CD4-positive, alpha-beta T cell treated with Interleukin-4 for 1 hour (primary cell): Measurements from ENCODE around the gene KLHL18.
"Not testable (repeated sequence)": the region's sequence is repeated elsewhere in the genome, so short reads cannot be mapped to it uniquely, and the experiment has no call there.

ENCODE experiments used
- DNase-seq, 2 donors: peaks; one replicate each; pipeline ENCODE4 v3.0.0-alpha.2; 2020 to 2022

The KLHL18 gene

DNA sequence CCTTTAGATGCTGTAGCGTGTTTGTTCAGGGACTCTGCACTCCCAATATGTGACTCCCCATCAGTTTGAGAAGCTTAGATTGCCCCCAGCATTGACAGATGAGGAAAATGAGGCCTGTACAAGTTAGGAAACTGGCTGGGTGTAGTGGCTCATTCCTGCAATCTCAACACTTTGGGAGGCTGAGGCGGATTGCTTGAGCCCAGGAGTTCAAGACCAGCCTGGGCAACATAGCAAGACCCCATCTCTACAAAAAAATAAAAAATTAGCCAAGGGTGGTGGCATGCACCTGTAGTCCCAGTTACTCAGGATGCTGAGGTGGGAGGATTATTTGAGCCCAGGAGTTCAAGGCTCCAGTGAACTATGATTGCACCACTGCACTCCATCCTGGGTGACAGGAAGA is 84.1 kb downstream of the KLHL18 start:
- DNase-seq: no peak

DNA sequence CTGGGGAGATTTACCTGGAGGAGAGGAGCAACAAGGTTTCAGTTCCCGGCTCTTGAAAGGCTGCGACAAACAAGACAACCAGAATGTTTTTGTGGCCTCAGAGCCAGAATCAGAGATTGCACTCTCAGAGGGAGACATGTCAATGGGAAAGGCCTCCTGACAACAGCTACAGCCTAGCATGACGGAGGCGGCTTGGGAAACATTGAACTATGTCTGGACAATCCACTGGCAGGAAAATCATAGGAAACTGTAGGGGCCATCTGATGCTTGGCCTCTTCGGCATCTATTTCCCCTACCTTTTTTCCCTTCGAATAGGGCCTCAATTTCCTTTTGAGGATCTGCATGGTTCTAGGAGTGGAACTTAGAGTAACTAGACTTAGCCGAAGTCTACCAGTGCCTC is 84.9 kb downstream of the KLHL18 start:
- DNase-seq: no peak

DNA sequence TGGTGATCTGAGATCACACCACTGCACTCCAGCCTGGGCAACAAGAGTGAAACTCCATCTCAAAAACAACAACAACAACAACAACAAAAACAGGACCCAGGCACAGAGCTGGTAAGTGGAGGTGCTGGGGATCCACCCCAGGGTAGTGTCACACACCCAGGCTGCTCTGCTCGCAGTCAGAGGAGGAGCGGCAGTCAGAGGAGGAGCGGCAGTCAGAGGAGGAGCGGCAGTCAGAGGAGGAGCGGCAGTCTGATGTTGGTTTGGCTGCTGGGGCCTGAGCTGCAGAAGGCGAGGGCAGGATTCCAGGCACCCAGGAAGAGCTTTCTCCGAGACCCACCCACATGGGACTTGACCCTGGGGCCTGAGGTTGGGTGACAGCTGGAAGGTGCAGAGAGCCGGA is 87.3 kb downstream of the KLHL18 start:
- DNase-seq: not testable (repeated sequence)

DNA sequence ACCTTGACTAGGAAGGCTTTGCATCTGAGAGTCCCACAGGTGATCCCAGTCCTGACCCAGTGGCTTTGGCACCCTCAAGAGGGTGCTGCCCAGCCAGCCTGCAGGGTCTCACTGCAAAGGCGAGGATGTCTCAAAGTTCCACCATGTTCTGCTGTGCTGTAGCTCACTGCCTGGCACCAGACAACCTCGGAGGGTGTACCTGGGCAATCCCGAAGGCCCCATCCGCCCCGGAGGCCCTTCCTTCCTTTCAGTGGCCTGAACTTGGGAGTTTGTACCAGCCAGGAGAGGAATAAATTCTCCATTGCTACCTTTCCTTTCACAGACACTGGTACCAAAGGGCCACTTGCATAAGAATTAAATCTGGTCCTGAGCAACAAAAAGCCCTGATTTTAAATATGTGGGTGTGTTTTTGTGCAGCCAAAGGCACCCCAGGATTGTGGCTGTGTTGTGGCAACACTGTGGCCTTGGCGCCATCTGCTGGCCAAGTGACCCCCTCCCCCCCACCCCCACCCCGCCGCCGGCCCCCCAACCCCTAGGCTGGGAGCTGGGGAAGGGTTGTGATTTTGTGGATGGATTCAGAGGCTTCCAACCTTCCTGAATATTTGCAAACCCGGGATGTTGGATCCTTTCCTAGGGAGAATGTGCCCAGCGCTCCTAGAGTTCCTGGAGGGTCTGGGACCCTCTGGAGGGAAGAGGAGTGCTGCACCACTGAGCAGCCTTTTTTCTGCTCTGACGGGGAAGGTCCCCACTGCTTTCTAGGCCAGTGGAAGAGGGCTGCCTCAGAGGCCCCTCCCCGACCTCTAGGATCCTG is 88.3 kb downstream of the KLHL18 start:
- peak; percentile 24 to 27 for DNase-seq

DNA sequence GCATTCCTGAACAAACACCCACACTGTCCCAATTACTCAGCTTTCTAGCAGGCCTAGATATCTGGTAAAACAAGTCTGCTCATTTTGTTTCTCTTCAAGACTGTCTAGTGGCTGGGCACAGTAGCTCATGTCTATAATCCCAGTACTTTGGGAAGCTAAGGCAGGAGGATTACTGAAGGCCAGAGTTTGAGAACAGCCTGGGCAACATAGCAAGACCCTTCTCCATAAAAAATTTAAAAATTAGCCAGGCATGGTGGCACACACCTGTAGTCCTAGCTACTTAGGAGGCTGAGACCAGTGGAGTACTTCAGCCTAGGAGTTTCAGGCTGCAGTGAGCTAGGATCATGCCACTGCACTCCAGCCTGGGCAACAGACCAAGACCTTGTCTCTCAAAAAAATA is 91.8 kb downstream of the KLHL18 start:
- DNase-seq: no peak

DNA sequence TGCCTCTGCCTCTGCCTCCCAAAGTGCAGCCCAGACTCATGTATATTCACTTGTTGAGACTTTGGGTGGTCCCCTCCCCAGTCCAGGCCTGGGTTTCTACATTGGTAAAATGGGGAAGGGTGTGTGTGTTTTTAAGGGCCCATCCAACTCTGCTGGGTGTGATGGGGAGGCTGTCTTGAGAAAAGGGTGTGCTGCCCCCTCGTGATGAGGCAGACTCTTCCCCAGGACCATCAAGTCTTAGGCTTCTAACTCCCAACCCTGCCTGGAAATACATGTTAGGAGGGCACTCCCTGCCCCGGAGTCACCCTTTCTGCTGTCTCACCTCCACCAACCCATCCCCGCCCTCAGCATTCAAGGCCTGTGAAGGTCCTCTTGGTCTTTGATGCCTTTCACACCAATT is 93.6 kb downstream of the KLHL18 start:
- no peak for DNase-seq

DNA sequence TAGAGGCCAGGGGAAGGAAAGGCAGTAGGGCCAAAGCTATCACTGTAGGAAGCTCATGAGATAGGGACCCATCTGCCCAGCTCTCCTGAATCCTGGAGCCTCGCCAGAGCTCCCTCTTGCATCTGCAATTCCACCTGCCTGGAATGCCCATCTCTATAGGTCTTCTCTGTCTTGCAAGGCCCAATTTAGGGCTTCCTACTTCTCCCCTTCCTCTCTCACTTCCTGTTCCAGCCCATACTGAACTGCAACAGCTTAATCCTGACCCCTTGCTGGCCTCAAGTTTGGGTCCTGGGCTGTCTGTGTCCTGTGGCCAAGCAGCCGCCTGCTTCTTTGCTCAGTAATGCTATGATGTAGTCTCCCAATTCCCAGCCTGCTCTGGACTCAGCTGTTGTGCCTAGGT is 94.4 kb downstream of the KLHL18 start:
- DNase-seq: no peak

DNA sequence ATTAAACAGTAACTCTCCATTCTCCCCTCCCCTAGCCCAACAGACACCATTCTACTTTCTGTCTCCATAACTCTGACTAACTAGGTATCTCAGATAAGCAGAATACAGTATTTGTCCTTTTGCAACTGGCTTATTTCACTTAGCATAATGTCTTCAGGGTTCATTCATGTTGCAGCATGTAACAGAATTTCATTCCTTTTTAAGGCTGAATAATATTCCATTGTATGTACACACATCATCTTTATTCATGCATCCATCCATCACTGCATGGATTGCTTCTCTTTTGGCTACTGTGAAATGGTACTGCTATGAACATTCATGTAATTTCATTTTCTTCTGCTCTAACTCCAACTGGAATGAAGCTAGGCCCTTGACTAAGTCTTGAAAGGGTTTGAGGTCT is 96.1 kb downstream of the KLHL18 start:
- no peak for DNase-seq

DNA sequence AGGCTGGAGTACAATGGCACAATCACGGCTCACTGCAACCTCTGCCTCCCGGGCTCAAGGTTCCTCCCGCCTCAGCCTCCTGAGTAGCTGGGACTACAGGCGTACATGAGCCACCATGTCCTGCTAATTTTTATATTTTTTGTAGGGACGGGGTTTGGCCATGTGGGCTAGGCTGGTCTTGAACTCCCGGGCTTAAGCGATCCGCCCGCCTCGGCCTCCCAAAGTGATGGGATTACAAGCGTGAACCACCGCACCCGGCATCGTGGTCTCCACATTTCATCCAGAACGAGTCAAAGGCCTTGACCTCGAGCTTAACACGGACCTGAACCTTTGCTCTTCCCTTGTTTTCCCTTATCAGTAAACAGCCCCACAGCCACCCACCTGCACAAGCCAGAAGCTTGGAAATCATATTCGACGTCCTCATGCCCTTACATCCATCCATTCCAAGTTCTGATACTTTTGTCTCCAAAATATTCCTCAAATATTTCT is 96.7 kb downstream of the KLHL18 start:
- no peak for DNase-seq

DNA sequence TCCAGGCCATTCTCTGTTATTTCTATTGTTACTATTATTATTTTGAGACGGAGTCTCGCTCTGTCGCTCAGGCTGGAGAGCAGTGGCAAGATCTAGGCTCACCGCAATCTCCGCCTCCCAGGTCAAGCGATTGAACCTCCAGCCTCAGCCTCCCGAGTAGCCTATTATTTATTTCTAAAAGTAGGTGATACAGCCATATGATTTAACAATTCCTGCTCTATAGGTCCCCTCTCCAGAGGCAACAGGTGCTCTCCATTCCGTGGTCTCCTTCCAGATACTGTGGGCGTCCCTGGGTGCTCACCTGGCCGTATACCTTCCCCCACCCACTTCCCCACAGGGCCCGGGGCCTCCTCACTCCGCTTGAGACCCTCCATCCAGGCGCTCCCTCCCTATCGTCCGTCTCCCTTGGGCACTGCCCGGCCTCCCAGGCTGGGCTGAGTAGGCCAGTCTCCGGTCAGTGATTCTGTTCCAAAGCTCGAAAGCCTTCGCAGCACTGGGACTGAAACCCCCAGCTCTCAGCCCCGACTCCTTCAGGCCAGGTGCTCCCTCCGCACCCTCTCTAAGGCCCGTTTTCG is 97.4 kb downstream of the KLHL18 start:
- no peak for DNase-seq

DNA sequence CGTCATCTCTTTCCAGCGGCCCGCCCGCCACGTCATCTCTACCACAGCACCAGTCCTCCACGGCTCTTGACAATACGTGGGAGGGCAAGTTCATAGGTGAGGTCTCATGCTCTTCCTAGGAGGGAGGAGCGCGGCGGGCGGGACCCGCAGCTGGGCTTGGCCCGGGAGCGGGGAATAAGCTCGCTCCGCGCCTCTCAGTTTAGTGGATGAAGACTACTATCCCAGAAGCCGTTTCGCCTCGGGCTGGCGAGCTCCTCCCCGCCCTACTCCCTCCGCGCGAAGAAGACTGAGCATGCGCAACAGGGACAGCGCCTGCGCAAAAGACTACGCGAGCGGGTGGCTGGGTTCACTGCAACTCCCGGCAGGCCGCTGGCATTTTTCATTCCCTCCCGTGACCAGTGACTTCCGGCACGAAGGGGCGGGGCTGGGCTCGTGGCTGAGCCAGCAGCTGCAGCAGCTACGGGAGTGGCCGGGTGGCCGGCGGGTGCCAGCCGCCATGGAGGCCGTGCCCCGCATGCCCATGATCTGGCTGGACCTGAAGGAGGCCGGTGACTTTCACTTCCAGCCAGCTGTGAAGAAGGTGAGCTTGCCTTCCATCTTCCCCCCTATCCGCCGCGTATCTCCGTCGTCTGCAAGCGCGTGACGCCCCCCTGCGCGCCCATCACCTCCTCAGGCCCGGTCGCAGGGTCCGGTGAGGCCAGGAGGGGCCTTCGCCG is 98.0 kb downstream of the KLHL18 start, which contains the start of gene PTPN23:
Gene PTPN23, plus strand, starts transcription at position 421 of the 716 bp plus-strand sequence. Its CDS starts 76 bp downstream, at position 497.
- DNase-seq: peak; percentile 99

DNA sequence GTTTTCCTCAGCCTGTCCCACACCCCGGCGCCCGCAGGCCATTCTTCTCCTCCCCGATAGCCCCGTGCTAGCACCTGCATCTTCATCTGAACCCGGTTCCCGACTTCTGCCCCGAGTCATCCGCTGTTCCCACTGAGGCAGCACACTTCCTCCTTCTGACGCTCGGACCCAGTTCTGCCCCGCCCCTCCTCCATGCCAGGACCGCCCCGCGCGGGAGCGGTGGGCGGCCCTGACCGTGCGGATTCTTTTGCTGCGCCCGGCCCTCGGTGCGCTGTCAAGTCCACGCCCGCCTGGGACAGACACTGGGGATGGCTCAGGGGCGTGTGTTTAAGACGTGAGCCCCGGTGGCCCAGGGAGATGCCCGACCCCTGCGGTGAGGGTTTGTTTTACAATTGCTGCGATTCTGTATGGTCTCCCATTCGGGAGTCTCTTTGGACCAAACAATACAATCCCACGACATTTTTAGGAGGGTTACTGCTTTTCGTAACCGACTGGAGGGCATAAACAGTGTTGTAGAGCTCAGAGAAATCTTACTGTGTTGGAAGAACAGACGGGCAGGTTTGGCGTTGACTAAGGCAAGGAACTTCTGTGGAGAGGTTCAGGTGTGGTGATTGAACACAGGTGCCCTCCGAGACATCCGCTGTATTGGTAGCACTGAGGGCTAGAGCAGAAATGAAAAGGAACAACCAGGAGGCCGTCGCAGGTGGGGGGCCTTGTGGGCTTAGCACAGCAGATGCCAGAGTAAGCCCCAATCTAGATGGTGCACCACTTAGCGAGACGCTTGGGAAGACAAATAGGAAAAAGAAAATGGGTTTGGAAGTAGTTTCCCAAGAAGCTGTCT is 98.8 kb downstream of the KLHL18 start:
- peak; percentile 77 to 78 for DNase-seq

DNA sequence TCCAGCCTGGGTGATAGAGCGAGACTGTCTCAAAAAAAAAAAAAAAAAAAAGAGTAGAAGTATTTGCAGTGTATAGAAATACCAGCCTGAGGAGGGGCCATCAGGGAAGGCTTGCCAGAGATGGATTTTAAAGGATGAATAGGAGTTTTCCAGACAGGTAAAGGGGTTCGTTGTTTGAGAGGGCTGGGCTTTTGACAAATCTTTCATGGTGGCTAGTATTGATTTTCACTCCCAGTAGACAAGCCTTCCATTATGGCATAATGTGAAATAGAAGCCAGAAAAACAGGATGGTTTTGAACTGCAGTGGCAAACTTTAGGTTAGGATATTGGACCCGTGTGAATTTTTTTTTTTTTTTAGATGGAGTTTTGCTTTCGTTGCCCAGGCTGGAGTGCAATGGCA is 101.7 kb downstream of the KLHL18 start:
- no peak for DNase-seq

DNA sequence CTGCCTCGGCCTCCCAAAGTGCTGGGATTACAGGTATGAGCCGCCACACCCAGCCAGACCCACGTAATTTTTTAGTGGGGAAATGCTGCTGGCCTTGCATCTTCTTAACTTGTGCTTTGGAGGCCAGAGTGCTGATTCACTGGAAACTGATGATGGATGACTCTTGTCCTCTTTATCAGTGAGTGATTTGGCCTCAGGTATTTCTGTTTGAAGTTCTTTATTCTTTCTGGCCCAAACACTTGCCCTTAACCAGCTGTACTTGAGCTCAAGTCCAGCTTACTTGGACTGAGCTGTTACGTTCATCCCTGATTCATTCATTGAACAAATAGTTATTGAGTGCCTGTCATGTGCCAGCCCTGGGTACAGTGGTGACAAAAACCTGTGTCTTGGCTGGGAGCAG is 102.3 kb downstream of the KLHL18 start:
- no peak for DNase-seq

DNA sequence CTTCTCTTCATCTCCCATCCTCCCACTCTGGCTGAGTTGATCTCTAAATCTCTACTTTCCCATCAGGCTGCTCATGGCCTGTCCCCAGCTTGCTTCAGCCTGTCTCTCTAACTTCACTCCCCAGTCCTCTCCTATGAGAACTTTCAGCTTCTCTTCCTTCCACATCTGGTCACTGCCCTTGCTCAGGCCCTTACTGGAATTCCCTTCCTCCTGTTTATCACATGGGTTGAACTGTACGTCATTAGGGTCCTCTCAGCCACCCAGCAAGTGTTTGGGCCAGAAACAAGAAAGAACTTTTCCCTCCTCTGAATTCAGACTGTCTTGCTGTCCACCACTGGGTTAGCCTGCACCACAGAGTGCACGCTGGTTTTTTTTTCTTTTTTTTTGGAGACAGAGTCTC is 103.1 kb downstream of the KLHL18 start:
- DNase-seq: no peak

DNA sequence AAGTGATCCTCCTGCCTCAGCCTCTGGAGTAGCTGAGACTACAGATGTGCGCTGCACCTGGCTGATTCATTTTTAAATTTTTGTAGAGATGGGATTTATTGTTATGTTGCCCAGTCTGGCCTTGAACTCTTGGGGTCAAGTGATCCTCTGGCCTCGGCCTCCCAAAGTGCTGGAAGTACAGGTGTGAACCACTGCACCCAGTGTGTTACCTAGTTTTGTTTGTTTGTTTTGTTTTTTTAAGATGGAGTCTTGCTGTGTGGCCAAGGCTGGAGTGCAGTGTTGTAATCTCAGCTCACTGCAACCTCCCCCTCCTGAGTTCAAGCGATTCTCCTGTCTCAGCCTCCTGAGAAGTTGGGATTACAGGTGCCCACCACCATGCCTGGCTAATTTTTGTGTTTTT is 110.2 kb downstream of the KLHL18 start:
- DNase-seq: no peak

DNA sequence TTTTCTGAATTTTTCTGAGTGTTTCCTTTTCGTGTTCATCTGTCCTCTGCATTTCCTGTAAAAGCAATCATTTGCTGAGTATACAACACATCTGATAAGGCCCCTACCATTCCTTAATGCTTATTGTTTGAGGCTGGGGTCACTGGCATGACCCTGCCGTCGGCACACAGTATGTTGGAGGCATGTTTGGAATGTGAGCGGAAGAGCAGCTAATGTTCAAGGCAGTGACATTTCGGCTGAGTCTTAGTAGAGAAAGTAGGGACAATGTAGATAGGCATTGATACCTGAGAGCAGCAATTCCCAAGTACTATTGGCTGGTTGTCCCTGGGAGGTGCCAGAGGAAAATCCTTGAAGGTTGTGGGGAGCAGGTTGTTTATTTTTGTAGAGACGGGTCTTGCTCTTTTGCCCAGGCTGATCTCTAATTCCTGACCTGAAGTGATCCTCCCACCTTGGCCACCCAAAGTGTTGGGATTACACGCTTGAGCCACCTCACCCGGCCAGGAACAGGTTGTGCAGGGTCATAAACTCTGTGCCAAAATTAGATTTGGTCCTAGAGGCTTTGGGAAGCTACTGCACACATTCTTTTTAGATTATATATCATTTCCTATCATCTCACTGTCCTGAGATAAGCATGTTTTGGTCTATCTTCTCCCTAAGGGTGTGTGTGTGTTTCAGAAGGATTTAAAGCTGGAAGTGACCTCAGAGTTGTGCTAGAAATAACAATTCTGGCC is 111.6 kb downstream of the KLHL18 start:
- no peak for DNase-seq

DNA sequence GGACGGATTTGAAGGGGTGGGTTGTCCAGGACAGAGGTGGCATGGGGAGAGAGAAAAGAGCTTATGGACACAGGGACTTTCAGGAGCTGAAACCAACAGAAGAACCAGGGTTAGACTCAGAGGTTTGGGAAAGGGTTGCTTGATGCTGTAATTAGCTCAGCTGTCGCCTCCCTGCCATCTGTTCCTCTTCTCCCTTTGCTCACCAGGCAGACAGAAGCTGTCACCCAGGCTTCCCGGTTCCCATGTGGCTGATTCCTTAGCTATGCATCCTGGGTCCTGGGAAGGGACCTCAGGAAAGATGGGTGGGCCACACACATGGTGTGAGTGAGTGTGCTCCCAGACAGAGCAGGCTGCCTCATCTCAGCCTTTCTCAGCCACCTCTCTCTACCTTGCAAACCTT is 112.1 kb downstream of the KLHL18 start:
- DNase-seq: no peak
